Glutamatergic neuron (in vitro differentiated cells): Measurements from ENCODE around the gene CEP350. TPM values are rescaled to one million over a fixed set of nuclear protein-coding genes. Genes with fewer than 3 reads are reported as not detected.
"Not testable (repeated sequence)": the region's sequence is repeated elsewhere in the genome, so short reads cannot be mapped to it uniquely, and the experiment has no call there.

Source experiments
- DNase-seq: peaks from one replicate; pipeline ENCODE4 v3.0.0; 2022
- H3K27ac Mint-ChIP-seq: one replicate; pipeline ENCODE4 v1.8.0; 2020; ENCODE audit warnings: mild to moderate bottlenecking, mixed read lengths, inconsistent platforms; ENCODE audit not compliant: unreplicated experiment
- H3K27me3 Mint-ChIP-seq: one replicate; pipeline ENCODE4 v1.8.0; 2020; ENCODE audit warnings: mild to moderate bottlenecking, moderate library complexity, mixed read lengths, inconsistent platforms; ENCODE audit not compliant: unreplicated experiment
- H3K36me3 Mint-ChIP-seq: one replicate; pipeline ENCODE4 v1.8.0; 2020; ENCODE audit warnings: mild to moderate bottlenecking, mixed read lengths, inconsistent platforms; ENCODE audit not compliant: unreplicated experiment
- H3K4me1 Mint-ChIP-seq: one replicate; pipeline ENCODE4 v1.8.0; 2020; ENCODE audit warnings: mild to moderate bottlenecking, low read depth, mixed read lengths, inconsistent platforms; ENCODE audit not compliant: unreplicated experiment
- H3K4me3 Mint-ChIP-seq: one replicate; pipeline ENCODE4 v1.8.0; 2020; ENCODE audit warnings: mild to moderate bottlenecking, mixed read lengths, inconsistent platforms; ENCODE audit not compliant: unreplicated experiment
- H3K9me3 Mint-ChIP-seq: one replicate; pipeline ENCODE4 v1.8.0; 2020; ENCODE audit warnings: mild to moderate bottlenecking, moderate library complexity, mixed read lengths, inconsistent platforms; ENCODE audit not compliant: unreplicated experiment
- CTCF ChIP-seq: fragments of 200-600 bp; sonication (generic); IDR thresholded peaks from one replicate; pipeline ENCODE4 v1.5.0; 2021; ENCODE audit not compliant: partially characterized antibody, unreplicated experiment
- total RNA-seq: library from RNA; stranded (reverse); fragmentation: NEBNext Ultra II Directional; extraction: Animal tissue kit (Norgen Biotek cat#: 25700); gene quantifications from one replicate; pipeline ENCODE4 v1.2.1, GENCODE V29; 2021; ENCODE audit not compliant: unreplicated experiment

CEP350 gene
- total RNA-seq, 1 donor from 2014 or later, result 36.6 TPM

- TF ChIP-seq CTCF, result no peak
- H3K27ac Mint-ChIP-seq, result peak overlapping the region; percentile 75
- DNase-seq, result no peak
- H3K4me1 Mint-ChIP-seq, result peaks cover 10% of the 10 kb centered on the region
- peak overlapping the region; percentile 92 for H3K4me3 Mint-ChIP-seq
- peaks cover 2% of the 10 kb centered on the region for H3K9me3 Mint-ChIP-seq
- H3K27me3 Mint-ChIP-seq, result peaks cover 6% of the 10 kb centered on the region
- H3K36me3 Mint-ChIP-seq, result no peaks in the 10 kb centered on the region
Observed at GRCh38 chr1:179953974-179954492, 577 bp upstream of the CEP350 start.

GRCh38 chr1:179955287-179955680 lies 674 bp downstream of the CEP350 start:
- H3K4me3 Mint-ChIP-seq, result peak overlapping the region; percentile 93
- H3K4me1 Mint-ChIP-seq, result peaks cover 10% of the 10 kb centered on the region
- DNase-seq, result no peak
- H3K27me3 Mint-ChIP-seq, result peaks cover 6% of the 10 kb centered on the region
- no peaks in the 10 kb centered on the region for H3K36me3 Mint-ChIP-seq
- peaks cover 2% of the 10 kb centered on the region for H3K9me3 Mint-ChIP-seq
- TF ChIP-seq CTCF, result no peak
- H3K27ac Mint-ChIP-seq, result peak overlapping the region; percentile 34

- Mint-ChIP-seq H3K9me3 (peaks cover 2% of the 10 kb centered on the region), H3K36me3 (no peaks in the 10 kb centered on the region), H3K4me3 (peak overlapping the region; percentile 93), H3K4me1 (peaks cover 10% of the 10 kb centered on the region), H3K27ac (peak overlapping the region; percentile 34), H3K27me3 (peaks cover 6% of the 10 kb centered on the region)
- no peak for TF ChIP-seq CTCF
- DNase-seq, result no peak
Observed at GRCh38 chr1:179955731-179956130, 1.1 kb downstream of the CEP350 start.

GRCh38 chr1:179958359-179958758 lies 3.7 kb downstream of the CEP350 start:
- no peak for TF ChIP-seq CTCF
- Mint-ChIP-seq H3K27ac (no peak overlapping the region), H3K4me3 (no peak overlapping the region), H3K9me3 (peaks cover 4% of the 10 kb centered on the region), H3K4me1 (peaks cover 10% of the 10 kb centered on the region), H3K27me3 (peaks cover 6% of the 10 kb centered on the region), H3K36me3 (no peaks in the 10 kb centered on the region)
- DNase-seq, result no peak

- not testable (repeated sequence) for DNase-seq, H3K27me3 Mint-ChIP-seq, H3K9me3 Mint-ChIP-seq, H3K27ac Mint-ChIP-seq, H3K36me3 Mint-ChIP-seq, H3K4me1 Mint-ChIP-seq, H3K4me3 Mint-ChIP-seq
Observed at GRCh38 chr1:179962168-179962567, 7.6 kb downstream of the CEP350 start.
